MM.1S (cell line): ENCODE results near the gene PPARD.

Experiments
- EZH2 ChIP-seq: fragments of 300-600 bp; sonication (generic); optimal IDR thresholded peaks from 2 replicates; pipeline ENCODE3; 2017; ENCODE audit warnings: low read depth, mild to moderate bottlenecking, antibody characterized with exemption, low read length, mixed read lengths
- EZH2phosphoT487 ChIP-seq: fragments of 300-600 bp; sonication (generic); IDR thresholded peaks from 2 replicates; pipeline ENCODE4 v1.6.1; 2018; ENCODE audit warnings: antibody characterized with exemption, low read length
- TF ChIP-seq, protein P1 (sequence below): fragments of 300-600 bp; sonication (generic); IDR thresholded peaks from 2 replicates; pipeline ENCODE4 v1.5.1; 2016; ENCODE audit warnings: antibody characterized with exemption, low read length, mixed read lengths

DNA sequence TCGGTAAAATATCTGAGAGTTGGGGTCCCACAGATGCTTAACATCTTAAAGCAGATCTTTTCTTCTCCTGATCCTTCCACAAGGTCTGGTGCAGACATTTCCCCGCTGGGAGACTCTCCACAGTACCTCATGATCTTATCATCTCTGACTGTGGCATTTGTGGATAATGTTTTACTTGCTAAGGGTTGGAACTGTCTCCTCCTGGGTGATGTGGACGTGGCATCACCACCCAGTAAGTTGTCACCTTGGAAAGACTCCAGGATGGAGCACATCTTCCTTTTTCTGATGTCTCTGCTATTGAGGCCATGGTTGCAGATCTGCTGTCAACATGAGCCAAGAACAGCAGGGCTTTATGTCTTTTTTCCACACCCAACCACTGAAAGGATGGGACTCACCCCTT lies 67.8 kb downstream of the PPARD start:
- TF ChIP-seq, protein P1, sequence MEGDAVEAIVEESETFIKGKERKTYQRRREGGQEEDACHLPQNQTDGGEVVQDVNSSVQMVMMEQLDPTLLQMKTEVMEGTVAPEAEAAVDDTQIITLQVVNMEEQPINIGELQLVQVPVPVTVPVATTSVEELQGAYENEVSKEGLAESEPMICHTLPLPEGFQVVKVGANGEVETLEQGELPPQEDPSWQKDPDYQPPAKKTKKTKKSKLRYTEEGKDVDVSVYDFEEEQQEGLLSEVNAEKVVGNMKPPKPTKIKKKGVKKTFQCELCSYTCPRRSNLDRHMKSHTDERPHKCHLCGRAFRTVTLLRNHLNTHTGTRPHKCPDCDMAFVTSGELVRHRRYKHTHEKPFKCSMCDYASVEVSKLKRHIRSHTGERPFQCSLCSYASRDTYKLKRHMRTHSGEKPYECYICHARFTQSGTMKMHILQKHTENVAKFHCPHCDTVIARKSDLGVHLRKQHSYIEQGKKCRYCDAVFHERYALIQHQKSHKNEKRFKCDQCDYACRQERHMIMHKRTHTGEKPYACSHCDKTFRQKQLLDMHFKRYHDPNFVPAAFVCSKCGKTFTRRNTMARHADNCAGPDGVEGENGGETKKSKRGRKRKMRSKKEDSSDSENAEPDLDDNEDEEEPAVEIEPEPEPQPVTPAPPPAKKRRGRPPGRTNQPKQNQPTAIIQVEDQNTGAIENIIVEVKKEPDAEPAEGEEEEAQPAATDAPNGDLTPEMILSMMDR: no peak
- TF ChIP-seq EZH2phosphoT487 (no peak), EZH2 (no peak)
